ENCODE measurements around the gene MICOS13. TPM values are rescaled to one million over a fixed set of nuclear protein-coding genes. Genes with fewer than 3 reads are reported as not detected.

The MICOS13 gene
- total RNA-seq, 2 experiments from 2014 or later, result 21.7 to 23.0 TPM

DNA sequence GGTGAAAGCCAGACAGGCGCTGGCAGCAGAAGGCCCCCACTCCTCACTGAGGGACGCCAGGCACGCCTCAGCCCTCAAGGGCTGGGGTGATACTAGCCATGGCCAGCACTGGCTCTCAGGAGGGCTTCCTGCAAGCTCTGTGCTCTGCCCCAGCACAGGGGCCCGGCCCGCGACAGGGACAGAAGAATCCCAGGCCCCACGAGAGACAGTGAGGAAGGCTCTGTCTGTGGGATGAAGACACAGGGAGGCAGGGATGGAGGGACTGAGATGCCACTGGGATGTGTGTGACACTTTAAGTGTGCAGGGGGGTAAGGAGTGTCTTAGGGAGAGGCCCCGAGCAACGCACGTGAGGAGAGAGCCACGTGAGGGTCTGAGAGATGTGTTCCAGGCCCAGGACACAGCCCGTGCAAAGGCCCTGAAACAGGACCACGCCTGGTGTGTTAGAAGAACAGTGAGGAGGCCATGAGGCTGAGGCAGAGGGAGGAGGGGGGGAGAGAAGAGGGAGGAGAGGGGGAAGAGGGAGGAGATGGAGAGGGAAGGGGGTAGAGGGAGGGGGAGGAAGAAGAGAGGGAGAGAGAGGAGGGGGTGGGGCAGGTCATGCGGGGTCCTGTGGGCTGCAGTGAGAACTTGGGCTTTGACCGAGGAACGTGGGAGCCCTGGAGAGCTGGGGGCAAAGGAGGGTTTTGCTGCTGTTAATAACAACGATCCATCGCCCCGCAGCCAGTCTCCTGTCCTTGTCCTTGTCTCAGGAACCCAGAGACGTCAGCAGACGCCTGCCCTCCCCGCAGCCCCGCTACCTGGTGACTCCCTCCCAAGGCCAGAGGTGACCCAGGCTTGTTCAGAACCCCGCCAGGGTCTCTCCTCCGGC is 16.9 kb upstream of the MICOS13 start:
- H3K4me3 ChIP-seq (ENCODE audit: low read length), result no peak overlapping the region
- no peak for ATAC-seq (ENCODE audit: poor library complexity)
- intact Hi-C loops (cut with DNase I, micrococcal nuclease), result no loop called here
- Mint-ChIP-seq H3K4me3 (no peak overlapping the region), H3K27me3 (no peaks in the 10 kb centered on the region), H3K27ac (no peak overlapping the region), H3K36me3 (ENCODE audit: low read depth) (peaks cover 65% of the 10 kb centered on the region), H3K9me3 (no peaks in the 10 kb centered on the region), H3K4me1 (ENCODE audit: low read depth) (peaks cover 5% of the 10 kb centered on the region)
- ChIA-PET CTCF (no interaction called here), POLR2A (interaction anchor here (1.1 to 1.7 kb wide), 2 partner anchors 7 to 23 kb away, joined by 3 to 4 read pairs; partner anchors contain the start of genes CATSPERD, LONP1 and RPL36)
- no peaks in the 10 kb centered on the region for H3K27me3 ChIP-seq (ENCODE audit: control insufficient read depth in 1 of 2, insufficient read depth in 2 of 2, low read length in 2 of 2)
- peaks cover 76% of the 10 kb centered on the region for H3K36me3 ChIP-seq (ENCODE audit: insufficient read depth, low read length)
- H3K4me1 ChIP-seq (ENCODE audit: insufficient read depth, low read length), result peaks cover 7% of the 10 kb centered on the region
- DNase-seq, result no peak
- H3K9me3 ChIP-seq (ENCODE audit: control insufficient read depth in 1 of 2, insufficient read depth in 1 of 2, low read length in 2 of 2), result peaks cover 0 to 6% of the 10 kb centered on the region in 2 experiments
- TF ChIP-seq, protein P1, sequence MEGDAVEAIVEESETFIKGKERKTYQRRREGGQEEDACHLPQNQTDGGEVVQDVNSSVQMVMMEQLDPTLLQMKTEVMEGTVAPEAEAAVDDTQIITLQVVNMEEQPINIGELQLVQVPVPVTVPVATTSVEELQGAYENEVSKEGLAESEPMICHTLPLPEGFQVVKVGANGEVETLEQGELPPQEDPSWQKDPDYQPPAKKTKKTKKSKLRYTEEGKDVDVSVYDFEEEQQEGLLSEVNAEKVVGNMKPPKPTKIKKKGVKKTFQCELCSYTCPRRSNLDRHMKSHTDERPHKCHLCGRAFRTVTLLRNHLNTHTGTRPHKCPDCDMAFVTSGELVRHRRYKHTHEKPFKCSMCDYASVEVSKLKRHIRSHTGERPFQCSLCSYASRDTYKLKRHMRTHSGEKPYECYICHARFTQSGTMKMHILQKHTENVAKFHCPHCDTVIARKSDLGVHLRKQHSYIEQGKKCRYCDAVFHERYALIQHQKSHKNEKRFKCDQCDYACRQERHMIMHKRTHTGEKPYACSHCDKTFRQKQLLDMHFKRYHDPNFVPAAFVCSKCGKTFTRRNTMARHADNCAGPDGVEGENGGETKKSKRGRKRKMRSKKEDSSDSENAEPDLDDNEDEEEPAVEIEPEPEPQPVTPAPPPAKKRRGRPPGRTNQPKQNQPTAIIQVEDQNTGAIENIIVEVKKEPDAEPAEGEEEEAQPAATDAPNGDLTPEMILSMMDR (IDR thresholded peaks at IDR 0.05), result no peak
- H3K27ac ChIP-seq (ENCODE audit: low read depth in 1 of 2, low read length in 2 of 2), result no peak overlapping the region

- peaks cover 84% of the 10 kb centered on the region for H3K36me3 ChIP-seq (ENCODE audit: insufficient read depth, low read length)
- peaks cover 0 to 3% of the 10 kb centered on the region in 2 experiments for H3K9me3 ChIP-seq (ENCODE audit: control insufficient read depth in 1 of 2, insufficient read depth in 1 of 2, low read length in 2 of 2)
- ATAC-seq (ENCODE audit: poor library complexity), result no peak
- peaks cover 15% of the 10 kb centered on the region for H3K4me1 ChIP-seq (ENCODE audit: insufficient read depth, low read length)
- Mint-ChIP-seq H3K4me1 (ENCODE audit: low read depth) (peaks cover 13% of the 10 kb centered on the region), H3K27me3 (no peaks in the 10 kb centered on the region), H3K4me3 (no peak overlapping the region), H3K36me3 (ENCODE audit: low read depth) (peaks cover 64% of the 10 kb centered on the region), H3K27ac (no peak overlapping the region), H3K9me3 (no peaks in the 10 kb centered on the region)
- CTCF ChIA-PET, result interaction anchor here (0.6 kb wide), 1 partner anchor 9 kb away, joined by 3 read pairs; no protein-coding TSS in a partner anchor
- TF ChIP-seq, protein P1 (IDR thresholded peaks at IDR 0.05), result no peak
- no peak overlapping the region for H3K27ac ChIP-seq (ENCODE audit: low read depth in 1 of 2, low read length in 2 of 2)
- no peak overlapping the region for H3K4me3 ChIP-seq (ENCODE audit: low read length)
- POLR2A ChIA-PET, result interaction anchor here (1.1 kb wide), 1 partner anchor 24 kb away, joined by 3 read pairs; the partner anchor contains the start of genes CATSPERD and LONP1
- DNase-seq, result peak in 1 of 14 experiments; percentile 40
- no peaks in the 10 kb centered on the region for H3K27me3 ChIP-seq (ENCODE audit: control insufficient read depth in 1 of 2, insufficient read depth in 2 of 2, low read length in 2 of 2)
- intact Hi-C loops (cut with DNase I, micrococcal nuclease), result no loop called here
These were observed 16.1 kb upstream of the MICOS13 start for GRCh38 chr19:5696196-5697021.

- DNase-seq, result peak in 1 of 14 experiments; percentile 29
- Mint-ChIP-seq H3K4me3 (no peak overlapping the region), H3K36me3 (ENCODE audit: low read depth) (peaks cover 64% of the 10 kb centered on the region), H3K27ac (peak overlapping the region; percentile 51), H3K27me3 (no peaks in the 10 kb centered on the region), H3K4me1 (ENCODE audit: low read depth) (peaks cover 20% of the 10 kb centered on the region), H3K9me3 (no peaks in the 10 kb centered on the region)
- no peak overlapping the region for H3K27ac ChIP-seq (ENCODE audit: low read depth in 1 of 2, low read length in 2 of 2)
- no peak overlapping the region for H3K4me3 ChIP-seq (ENCODE audit: low read length)
- H3K27me3 ChIP-seq (ENCODE audit: control insufficient read depth in 1 of 2, insufficient read depth in 2 of 2, low read length in 2 of 2), result no peaks in the 10 kb centered on the region
- TF ChIP-seq, protein P1 (IDR thresholded peaks at IDR 0.05), result no peak
- ChIA-PET CTCF (interaction anchor here (0.6 kb wide), 1 partner anchor 10 kb away, joined by 3 read pairs; no protein-coding TSS in a partner anchor), POLR2A (interaction anchor here (1.0 kb wide), 1 partner anchor 9 kb away, joined by 3 read pairs; no protein-coding TSS in a partner anchor)
- ATAC-seq (ENCODE audit: poor library complexity), result no peak
- intact Hi-C loops (cut with DNase I, micrococcal nuclease), result no loop called here
- H3K36me3 ChIP-seq (ENCODE audit: insufficient read depth, low read length), result peaks cover 80% of the 10 kb centered on the region
- H3K9me3 ChIP-seq (ENCODE audit: control insufficient read depth in 1 of 2, insufficient read depth in 1 of 2, low read length in 2 of 2), result no peaks in the 10 kb centered on the region
- peaks cover 22% of the 10 kb centered on the region for H3K4me1 ChIP-seq (ENCODE audit: insufficient read depth, low read length)
These were observed 15.4 kb upstream of the MICOS13 start for GRCh38 chr19:5695649-5696195.

All from CD4-positive, alpha-beta T cell (primary cell).